Brain microvascular endothelial cell (primary cell): ENCODE measurements around the gene CLCN1.

ENCODE experiments used
- DNase-seq: peaks from one replicate; pipeline ENCODE4 v3.0.0-alpha.2; 2020
- H3K27ac ChIP-seq: fragments of 250-450 bp; sonication (Bioruptor Pico); 2 replicates; pipeline ENCODE4 v1.5.1; 2020; ENCODE audit warnings: mild to moderate bottlenecking, moderate library complexity
- H3K27me3 ChIP-seq: fragments of 250-450 bp; sonication (Bioruptor Pico); replicated peaks from 2 replicates; pipeline ENCODE4 v1.5.1; 2020; ENCODE audit warnings: mild to moderate bottlenecking
- H3K36me3 ChIP-seq: fragments of 250-450 bp; sonication (Bioruptor Pico); replicated peaks from 2 replicates; pipeline ENCODE4 v1.5.1; 2020; ENCODE audit warnings: mild to moderate bottlenecking
- H3K4me3 ChIP-seq: 2 replicates; pipeline ENCODE4 v1.5.1; 2011; ENCODE audit warnings: low read depth, mild to moderate bottlenecking, control low read depth, low read length, moderate library complexity
- in situ Hi-C: cut with HindIII; loops from 2 replicates; pipeline ENCODE4 v1.10.0; 2017; ENCODE audit warnings: low sequenced_read_pairs, low pct_ligation_motif_present
- TF ChIP-seq, protein P1 (sequence below): IDR thresholded peaks from 2 replicates; pipeline ENCODE4 v1.5.1; 2011; ENCODE audit warnings: low read depth, mild to moderate bottlenecking, moderate library complexity, low read length, control low read depth, inconsistent platforms; ENCODE audit errors: missing control alignments

CLCN1 gene

DNA sequence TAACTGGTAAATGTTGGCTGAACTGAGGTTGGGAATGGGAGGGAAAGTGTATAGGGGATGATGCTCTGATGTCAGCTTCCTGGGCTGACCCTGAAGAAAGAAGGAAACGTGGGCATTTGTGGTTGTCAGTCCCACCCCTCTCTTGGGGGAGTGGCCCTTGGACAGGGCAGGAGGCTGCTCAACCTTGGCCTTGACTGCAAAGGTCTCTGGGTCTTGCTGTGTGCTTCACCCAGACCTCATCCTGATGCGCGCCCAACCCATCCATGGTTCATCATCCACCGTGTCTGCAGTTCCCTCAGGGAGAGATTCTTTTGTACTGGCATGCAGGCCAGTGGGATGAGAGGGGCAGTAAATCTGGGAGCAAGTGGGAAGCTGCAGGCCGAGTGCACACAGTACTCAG is 60.5 kb downstream of the CLCN1 start:
- no peak overlapping the region for H3K27ac ChIP-seq
- H3K4me3 ChIP-seq, result no peak overlapping the region
- peaks cover 2% of the 10 kb centered on the region for H3K36me3 ChIP-seq
- no peaks in the 10 kb centered on the region for H3K27me3 ChIP-seq
- in situ Hi-C loops, result no loop called here
- DNase-seq, result no peak
- TF ChIP-seq, protein P1, sequence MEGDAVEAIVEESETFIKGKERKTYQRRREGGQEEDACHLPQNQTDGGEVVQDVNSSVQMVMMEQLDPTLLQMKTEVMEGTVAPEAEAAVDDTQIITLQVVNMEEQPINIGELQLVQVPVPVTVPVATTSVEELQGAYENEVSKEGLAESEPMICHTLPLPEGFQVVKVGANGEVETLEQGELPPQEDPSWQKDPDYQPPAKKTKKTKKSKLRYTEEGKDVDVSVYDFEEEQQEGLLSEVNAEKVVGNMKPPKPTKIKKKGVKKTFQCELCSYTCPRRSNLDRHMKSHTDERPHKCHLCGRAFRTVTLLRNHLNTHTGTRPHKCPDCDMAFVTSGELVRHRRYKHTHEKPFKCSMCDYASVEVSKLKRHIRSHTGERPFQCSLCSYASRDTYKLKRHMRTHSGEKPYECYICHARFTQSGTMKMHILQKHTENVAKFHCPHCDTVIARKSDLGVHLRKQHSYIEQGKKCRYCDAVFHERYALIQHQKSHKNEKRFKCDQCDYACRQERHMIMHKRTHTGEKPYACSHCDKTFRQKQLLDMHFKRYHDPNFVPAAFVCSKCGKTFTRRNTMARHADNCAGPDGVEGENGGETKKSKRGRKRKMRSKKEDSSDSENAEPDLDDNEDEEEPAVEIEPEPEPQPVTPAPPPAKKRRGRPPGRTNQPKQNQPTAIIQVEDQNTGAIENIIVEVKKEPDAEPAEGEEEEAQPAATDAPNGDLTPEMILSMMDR, result no peak

DNA sequence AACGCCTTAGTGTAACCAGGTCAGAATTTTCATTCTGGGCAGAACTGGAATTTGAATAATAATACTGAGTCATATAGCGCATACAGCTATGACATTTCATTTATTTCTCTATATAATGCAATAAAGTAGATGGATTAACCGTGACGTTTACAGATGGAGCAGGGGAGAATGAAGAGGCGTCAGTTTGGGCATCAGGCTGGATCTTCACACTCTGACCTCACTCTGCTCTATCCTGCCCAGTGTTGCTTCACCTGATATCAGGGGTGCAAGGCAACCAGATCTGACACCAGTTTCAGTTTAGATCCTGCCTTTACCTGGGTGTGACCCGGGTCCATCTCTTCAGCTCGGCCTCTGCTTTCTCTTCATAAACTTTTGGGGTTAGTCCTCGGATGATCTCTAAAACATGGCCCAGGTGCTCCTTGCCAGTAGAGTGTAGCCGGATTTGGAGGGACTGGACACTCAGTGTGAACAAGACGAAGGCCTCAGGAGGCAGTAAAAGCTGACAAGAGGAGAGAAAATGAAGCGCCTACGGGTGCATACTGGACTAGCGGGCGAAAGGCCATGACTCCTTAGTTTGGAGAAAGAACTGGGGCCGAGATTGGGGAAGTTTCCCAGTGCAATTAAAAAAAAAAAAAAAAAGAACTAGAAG is 63.8 kb downstream of the CLCN1 start:
- in situ Hi-C loops, result no loop called here
- TF ChIP-seq, protein P1, result no peak
- Histone ChIP-seq H3K27me3 (no peaks in the 10 kb centered on the region), H3K36me3 (peaks cover 30% of the 10 kb centered on the region), H3K4me3 (peak overlapping the region; percentile 93), H3K27ac (peak overlapping the region; percentile 99)
- no peak for DNase-seq

DNA sequence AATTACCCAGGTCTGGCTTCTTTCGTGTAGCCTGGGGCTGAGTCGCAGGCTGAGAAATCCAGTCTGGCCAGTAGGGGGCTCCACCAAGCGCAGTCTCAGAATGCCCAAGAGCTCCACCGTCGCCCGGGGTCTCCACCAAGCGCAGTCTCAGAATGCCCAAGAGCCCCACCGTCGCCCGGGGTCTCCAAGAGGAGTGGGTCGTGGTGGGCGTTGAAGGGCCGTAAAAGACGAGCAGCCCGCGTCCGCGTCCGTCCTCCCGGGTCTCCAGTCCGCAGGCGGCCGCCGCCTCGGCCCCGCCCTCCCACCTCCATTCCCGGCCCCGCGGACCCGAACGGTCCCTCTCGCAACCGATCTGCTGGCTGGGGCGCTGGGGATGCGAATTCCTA is 64.3 kb downstream of the CLCN1 start:
- peak overlapping the region; percentile 93 for H3K4me3 ChIP-seq
- DNase-seq, result peak; percentile 89
- peak overlapping the region; percentile 99 for H3K27ac ChIP-seq
- peaks cover 35% of the 10 kb centered on the region for H3K36me3 ChIP-seq
- TF ChIP-seq, protein P1, result peak; percentile 92
- in situ Hi-C loops, result no loop called here
- H3K27me3 ChIP-seq, result no peaks in the 10 kb centered on the region

DNA sequence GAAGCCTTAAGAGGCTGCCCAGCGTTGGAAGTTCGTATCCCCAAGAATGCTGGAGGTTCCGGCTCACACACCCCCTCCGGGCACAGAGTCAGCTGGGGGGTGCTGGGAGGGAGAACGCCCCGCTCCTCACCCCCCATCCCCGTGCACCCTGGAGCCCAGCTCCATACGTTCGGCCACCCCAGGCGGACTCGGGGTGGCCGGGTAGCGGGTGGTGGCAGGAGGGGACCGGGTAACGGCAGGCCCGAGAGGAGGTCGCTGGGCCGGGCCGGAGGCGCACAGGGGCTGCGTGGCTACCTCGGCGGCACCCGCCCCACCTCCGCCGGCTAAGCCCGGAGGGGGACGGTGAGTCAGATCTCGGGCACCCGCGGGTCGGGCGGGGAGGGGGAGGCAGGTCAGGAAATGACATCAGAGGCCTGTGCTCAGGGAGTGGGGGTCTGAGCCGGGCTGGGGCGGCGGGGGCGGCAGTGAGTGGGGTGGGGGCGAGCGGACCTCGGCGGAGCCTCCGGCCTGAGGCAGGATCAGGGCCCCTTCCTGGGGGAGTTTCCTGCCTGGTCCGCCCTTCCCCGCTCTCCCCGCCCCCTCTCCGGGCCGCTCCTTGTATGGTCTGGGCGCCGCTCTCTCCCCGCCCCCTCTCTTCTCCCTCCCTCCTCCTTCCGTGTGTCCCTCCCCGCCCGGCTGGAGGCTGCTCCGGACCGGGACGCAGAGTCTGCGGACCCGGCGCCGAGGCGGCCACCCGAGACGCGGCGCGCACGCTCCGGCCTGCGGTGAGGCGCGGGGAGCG is 64.9 kb downstream of the CLCN1 start, which contains the start of gene ZYX:
Gene ZYX, plus strand, starts transcription at position 700 of the 781 bp plus-strand sequence. CDS start 227 bp downstream, outside the sequence.
- H3K36me3 ChIP-seq, result peaks cover 39% of the 10 kb centered on the region
- TF ChIP-seq, protein P1, result no peak
- in situ Hi-C loops, result no loop called here
- DNase-seq, result peak; percentile 97
- no peaks in the 10 kb centered on the region for H3K27me3 ChIP-seq
- H3K4me3 ChIP-seq, result peak within 1 kb of the TSS; percentile 93
- peak within 1 kb of the TSS; percentile 99 for H3K27ac ChIP-seq

DNA sequence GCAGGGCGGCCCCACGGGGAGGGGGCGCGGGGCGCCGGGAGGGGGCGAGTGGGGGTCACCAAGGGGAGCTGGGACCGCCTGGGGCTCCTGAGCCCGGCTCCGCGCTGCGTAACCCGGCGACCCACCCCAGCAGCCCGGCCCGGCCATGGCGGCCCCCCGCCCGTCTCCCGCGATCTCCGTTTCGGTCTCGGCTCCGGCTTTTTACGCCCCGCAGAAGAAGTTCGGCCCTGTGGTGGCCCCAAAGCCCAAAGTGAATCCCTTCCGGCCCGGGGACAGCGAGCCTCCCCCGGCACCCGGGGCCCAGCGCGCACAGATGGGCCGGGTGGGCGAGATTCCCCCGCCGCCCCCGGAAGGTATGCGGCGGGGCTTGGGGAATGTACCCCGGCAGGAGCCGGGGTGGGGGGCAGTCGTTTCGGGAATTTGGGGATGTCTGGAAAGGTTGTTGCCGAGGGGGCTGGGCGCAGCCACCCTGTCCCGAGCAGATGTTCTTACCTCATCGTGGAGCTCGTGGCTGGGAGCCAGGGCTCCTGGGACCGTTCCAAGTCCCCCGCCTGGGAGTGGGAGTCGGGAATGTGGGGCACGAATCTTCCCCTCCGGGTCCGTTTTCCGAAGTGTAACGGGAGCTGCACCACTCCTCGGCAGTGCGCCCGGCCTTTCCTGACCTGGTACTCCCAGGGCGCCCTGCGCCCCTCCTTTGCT is 65.7 kb downstream of the CLCN1 start:
- H3K36me3 ChIP-seq, result peaks cover 47% of the 10 kb centered on the region
- peak overlapping the region; percentile 93 for H3K4me3 ChIP-seq
- peak overlapping the region; percentile 99 for H3K27ac ChIP-seq
- H3K27me3 ChIP-seq, result no peaks in the 10 kb centered on the region
- in situ Hi-C loops, result no loop called here
- TF ChIP-seq, protein P1, result no peak
- peak; percentile 73 for DNase-seq
